Naive thymus-derived CD8-positive, alpha-beta T cell (primary cell): ENCODE measurements around the gene RUNX3. TPM values are rescaled to one million over a fixed set of nuclear protein-coding genes. Genes with fewer than 3 reads are reported as not detected.

Experiments used
- ATAC-seq, 2 donors: fragments of 150-1000 bp; cut with Tn5 transposase in 1 of 2; sonication (Bioruptor Pico), chemical (Tn5 transposase) in 1 of 2; 1 replicate in 1 of 2; 2 replicates in 1 of 2; pipeline ENCODE4 v1.10.0; 2021; ENCODE audit warnings: mild to moderate bottlenecking in 2 of 2, moderate library complexity in 2 of 2
- POLR2A ChIA-PET: fragments of 350-600 bp; sonication (Branson Sonifier 250); formaldehyde crosslinking; loops from one replicate; lab custom pipeline; 2021; ENCODE audit warnings: antibody characterized with exemption; lab: Charles Lee
- DNase-seq, 10 donors: peaks; one replicate each; pipeline versions ENCODE4 v3.0.0 to v3.0.0-alpha.2; 2020 to 2022
- H3K27ac Mint-ChIP-seq, 10 donors: one replicate each; pipeline ENCODE4 v1.8.0; 2020 to 2022; ENCODE audit warnings: mild to moderate bottlenecking in 10 of 10, mixed read lengths in 10 of 10, moderate library complexity in 4 of 10, inconsistent platforms in 1 of 10
- H3K27me3 Mint-ChIP-seq, 5 donors: one replicate each; pipeline ENCODE4 v1.8.0; 2021 to 2022; ENCODE audit warnings: mixed read lengths in 5 of 5
- H3K36me3 Mint-ChIP-seq, 3 donors: one replicate each; pipeline ENCODE4 v1.8.0; 2020 to 2022; ENCODE audit warnings: mixed read lengths in 3 of 3, mild to moderate bottlenecking in 2 of 3, inconsistent platforms in 1 of 3
- H3K4me1 Mint-ChIP-seq, 4 donors: one replicate each; pipeline ENCODE4 v1.8.0; 2021 to 2022; ENCODE audit warnings: mixed read lengths in 4 of 4
- H3K4me3 Mint-ChIP-seq, 10 donors: one replicate each; pipeline ENCODE4 v1.8.0; 2020 to 2022; ENCODE audit warnings: mild to moderate bottlenecking in 10 of 10, mixed read lengths in 10 of 10, moderate library complexity in 6 of 10, inconsistent platforms in 1 of 10
- H3K9me3 Mint-ChIP-seq, 9 donors: one replicate each; pipeline ENCODE4 v1.8.0; 2020 to 2022; ENCODE audit warnings: mixed read lengths in 9 of 9, mild to moderate bottlenecking in 3 of 9, inconsistent platforms in 1 of 9, moderate library complexity in 1 of 9
- polyA plus RNA-seq, 3 donors: library from polyadenylated mRNA; unstranded; fragments of 300-500 nt; fragmentation: Illumina TruSeq; gene quantifications; one replicate each; pipeline ENCODE4 v1.2.3, GENCODE V29; 2021
- total RNA-seq, 8 experiments: library from RNA in 2 of 8; stranded (reverse) in 2 of 8; gene quantifications; one replicate each; pipeline ENCODE4 v1.2.3 and lab custom pipeline; 2021 to 2026

Gene RUNX3
- total and polyA plus RNA-seq, 5 experiments from 2014 or later, result 22.0 to 95.3 (median 64.0) TPM

GRCh38 chr1:24903011-24903461, 27.0 kb downstream of the RUNX3 start:
- Mint-ChIP-seq H3K4me3 (no peak overlapping the region), H3K27ac (peak overlapping the region in 5 of 10 donors; percentile 9 to 90 (median 56)), H3K9me3 (no peaks in the 10 kb centered on the region), H3K27me3 (no peaks in the 10 kb centered on the region), H3K36me3 (peaks cover 5 to 69% (median 12%) of the 10 kb centered on the region in 3 donors), H3K4me1 (peaks cover 20 to 69% (median 55%) of the 10 kb centered on the region in 4 donors)
- DNase-seq (peak in 1 of 10 donors; percentile 14), ATAC-seq (no peak)
- POLR2A ChIA-PET, result interaction anchor here (1.2 to 1.5 kb wide), 2 partner anchors 8 to 22 kb away, joined by 4 to 8 read pairs; no protein-coding TSS in a partner anchor

GRCh38 chr1:24902471-24902891, 27.6 kb downstream of the RUNX3 start:
- Mint-ChIP-seq H3K36me3 (peaks cover 0 to 64% (median 11%) of the 10 kb centered on the region in 3 donors), H3K9me3 (no peaks in the 10 kb centered on the region)
- DNase-seq, result peak in 1 of 10 donors; percentile 16

GRCh38 chr1:24901791-24902470, 28.1 kb downstream of the RUNX3 start:
- Mint-ChIP-seq H3K36me3 (peaks cover 0 to 59% (median 9%) of the 10 kb centered on the region in 3 donors), H3K27ac (peak overlapping the region in 7 of 10 donors; percentile 17 to 90 (median 72)), H3K9me3 (no peaks in the 10 kb centered on the region), H3K4me3 (peak overlapping the region in 1 of 10 donors; percentile 8), H3K4me1 (peaks cover 17 to 66% (median 51%) of the 10 kb centered on the region in 4 donors), H3K27me3 (no peaks in the 10 kb centered on the region)
- ATAC-seq, result no peak
- POLR2A ChIA-PET, result interaction anchor here (1.2 to 1.5 kb wide), 3 partner anchors 9 to 23 kb away, joined by 3 to 8 read pairs (median 4); no protein-coding TSS in a partner anchor
- no peak for DNase-seq

More at GRCh38 chr1:24902471-24902891, 27.6 kb downstream of the RUNX3 start:
- H3K4me3 Mint-ChIP-seq, result peak overlapping the region in 1 of 10 donors; percentile 33
- POLR2A ChIA-PET, result interaction anchor here (1.2 to 1.5 kb wide), 3 partner anchors 8 to 23 kb away, joined by 3 to 8 read pairs (median 4); no protein-coding TSS in a partner anchor
- peaks cover 17 to 68% (median 54%) of the 10 kb centered on the region in 4 donors for H3K4me1 Mint-ChIP-seq
- no peaks in the 10 kb centered on the region for H3K27me3 Mint-ChIP-seq
- peak overlapping the region in 6 of 10 donors; percentile 17 to 90 (median 76) for H3K27ac Mint-ChIP-seq
- ATAC-seq, result no peak

- no peak overlapping the region for H3K4me3 Mint-ChIP-seq
- no peak for ATAC-seq
- no peak for DNase-seq
- POLR2A ChIA-PET, result interaction anchor here (0.5 to 1.5 kb wide), 6 partner anchors 8 to 94 kb away, joined by 3 to 4 read pairs (median 3); no protein-coding TSS in a partner anchor
- no peaks in the 10 kb centered on the region for H3K27me3 Mint-ChIP-seq
- no peaks in the 10 kb centered on the region for H3K9me3 Mint-ChIP-seq
- peak overlapping the region in 8 of 10 donors; percentile 26 to 90 (median 65) for H3K27ac Mint-ChIP-seq
- H3K36me3 Mint-ChIP-seq, result peaks cover 0 to 52% (median 7%) of the 10 kb centered on the region in 3 donors
- peaks cover 19 to 66% (median 53%) of the 10 kb centered on the region in 4 donors for H3K4me1 Mint-ChIP-seq
These were observed 28.9 kb downstream of the RUNX3 start for GRCh38 chr1:24900985-24901781.

GRCh38 chr1:24900486-24900849, 29.6 kb downstream of the RUNX3 start:
- no peaks in the 10 kb centered on the region for H3K9me3 Mint-ChIP-seq
- peaks cover 20 to 67% (median 57%) of the 10 kb centered on the region in 4 donors for H3K4me1 Mint-ChIP-seq
- H3K36me3 Mint-ChIP-seq, result peaks cover 0 to 48% (median 7%) of the 10 kb centered on the region in 3 donors
- peak overlapping the region in 3 of 10 donors; percentile 25 to 54 (median 38) for H3K4me3 Mint-ChIP-seq
- no peaks in the 10 kb centered on the region for H3K27me3 Mint-ChIP-seq
- peak overlapping the region in 9 of 10 donors; percentile 66 to 94 (median 85) for H3K27ac Mint-ChIP-seq
- POLR2A ChIA-PET, result interaction anchor here (0.5 to 1.4 kb wide), 6 partner anchors 9 to 94 kb away, joined by 3 to 6 read pairs (median 3); no protein-coding TSS in a partner anchor
- no peak for ATAC-seq
- no peak for DNase-seq

- POLR2A ChIA-PET, result interaction anchor here (0.5 to 2.2 kb wide), 7 partner anchors 9 to 93 kb away, joined by 3 to 6 read pairs (median 4); no protein-coding TSS in a partner anchor
- Mint-ChIP-seq H3K4me3 (peak overlapping the region in 3 of 10 donors; percentile 38 to 54 (median 42)), H3K9me3 (no peaks in the 10 kb centered on the region), H3K27ac (peak overlapping the region; percentile 72 to 94 (median 86)), H3K36me3 (peaks cover 0 to 42% (median 7%) of the 10 kb centered on the region in 3 donors), H3K27me3 (no peaks in the 10 kb centered on the region), H3K4me1 (peaks cover 20 to 62% (median 57%) of the 10 kb centered on the region in 4 donors)
- peak in 1 of 2 donors; percentile 18 for ATAC-seq
- no peak for DNase-seq
These were observed 30.2 kb downstream of the RUNX3 start for GRCh38 chr1:24899581-24900485.

- no peak for ATAC-seq
- Mint-ChIP-seq H3K4me3 (peak overlapping the region in 1 of 10 donors; percentile 10), H3K27ac (peak overlapping the region in 9 of 10 donors; percentile 71 to 94 (median 85)), H3K27me3 (no peaks in the 10 kb centered on the region), H3K4me1 (peaks cover 20 to 58% (median 54%) of the 10 kb centered on the region in 4 donors), H3K9me3 (no peaks in the 10 kb centered on the region), H3K36me3 (peaks cover 0 to 36% (median 5%) of the 10 kb centered on the region in 3 donors)
- DNase-seq, result no peak
- POLR2A ChIA-PET, result interaction anchor here (0.8 to 3.3 kb wide), 8 partner anchors 12 to 202 kb away, joined by 3 to 14 read pairs (median 5); partner anchors contain the start of gene RUNX3
These were observed 31.1 kb downstream of the RUNX3 start for GRCh38 chr1:24898909-24899439.

- ATAC-seq (peak; percentile 67 to 68), DNase-seq (peak in 5 of 10 donors; percentile 37 to 50 (median 39))
- H3K4me1 Mint-ChIP-seq, result peaks cover 20 to 53% (median 51%) of the 10 kb centered on the region in 4 donors
- no peaks in the 10 kb centered on the region for H3K9me3 Mint-ChIP-seq
- peaks cover 0 to 29% (median 4%) of the 10 kb centered on the region in 3 donors for H3K36me3 Mint-ChIP-seq
- H3K27me3 Mint-ChIP-seq, result no peaks in the 10 kb centered on the region
- peak overlapping the region in 5 of 10 donors; percentile 24 to 59 (median 43) for H3K4me3 Mint-ChIP-seq
- POLR2A ChIA-PET, result interaction anchor here (0.6 to 3.3 kb wide), 11 partner anchors 13 to 202 kb away, joined by 3 to 14 read pairs (median 4); partner anchors contain the start of gene RUNX3
- peak overlapping the region; percentile 60 to 94 (median 83) for H3K27ac Mint-ChIP-seq
These were observed 31.7 kb downstream of the RUNX3 start for GRCh38 chr1:24898152-24898908.

GRCh38 chr1:24897263-24898151, 32.6 kb downstream of the RUNX3 start:
- DNase-seq (no peak), ATAC-seq (no peak)
- Mint-ChIP-seq H3K4me1 (peaks cover 20 to 52% (median 48%) of the 10 kb centered on the region in 4 donors), H3K4me3 (no peak overlapping the region), H3K27ac (peak overlapping the region in 7 of 10 donors; percentile 56 to 90 (median 81)), H3K27me3 (no peaks in the 10 kb centered on the region), H3K9me3 (peaks cover 0 to 8% (median 7%) of the 10 kb centered on the region in 9 donors), H3K36me3 (peaks cover 7 to 23% (median 8%) of the 10 kb centered on the region in 3 donors)
- POLR2A ChIA-PET, result interaction anchor here (0.6 to 3.3 kb wide), 8 partner anchors 14 to 54 kb away, joined by 3 to 14 read pairs (median 5); partner anchors contain the start of gene RUNX3
